GM12878 (cell line): Measurements from ENCODE around the gene KCNAB2. TPM values are rescaled to one million over a fixed set of nuclear protein-coding genes. Genes with fewer than 3 reads are reported as not detected.

Source experiments
- ATAC-seq: fragments of 200-7000 bp; cut with Tn5 transposase; 3 replicates; pipeline ENCODE4 v1.9.1; 2020; ENCODE audit warnings: mild to moderate bottlenecking, moderate library complexity
- BruUV-seq: library from RNA; stranded (reverse); fragments of 400-500 nt; replicated peaks from 2 replicates; lab custom pipeline; 2021; lab: Mats Ljungman, UMichigan
- CTCF ChIA-PET: fragments of 300-600 bp; sonication (Branson Sonifier 250); formaldehyde crosslinking; extraction: SDS; loops from one replicate; lab custom pipeline; 2021; ENCODE audit warnings: inconsistent platforms; lab: Yijun Ruan, JAX
- POLR2A ChIA-PET: fragments of 350-600 bp; formaldehyde crosslinking; extraction: SDS; loops from one replicate; lab custom pipeline; 2021; ENCODE audit warnings: inconsistent platforms; lab: Charles Lee
- RAD21 ChIA-PET: fragments of 300-600 bp; sonication (Branson Sonifier 250); formaldehyde crosslinking; loops from one replicate; lab custom pipeline; 2023; ENCODE audit warnings: antibody characterized with exemption; ENCODE audit not compliant: unreplicated experiment; lab: Charles Lee
- SMC1A ChIA-PET: fragments of 300-600 bp; sonication (Branson Sonifier 250); formaldehyde crosslinking; loops from one replicate; lab custom pipeline; 2023; ENCODE audit not compliant: unreplicated experiment, uncharacterized antibody; lab: Charles Lee
- DNase-seq: peaks from one replicate; pipeline ENCODE4 v3.0.0-alpha.2; 2011; ENCODE audit warnings: low read depth, low spot score
- FAIRE-seq: peaks from 3 replicates; lab custom pipeline; 2011; peaks lifted over from hg19 to GRCh38; lab: Jason Lieb, UNC
- H2AFZ ChIP-seq: 2 replicates; pipeline ENCODE4 v1.6.0; 2011; ENCODE audit warnings: low read depth, low read length, control low read depth; ENCODE audit not compliant: control insufficient read depth
- H3K27ac ChIP-seq: 2 replicates; pipeline ENCODE4 v1.5.1; 2011; ENCODE audit warnings: control low read depth; ENCODE audit not compliant: control insufficient read depth, insufficient read depth
- H3K27me3 ChIP-seq, 2 experiments: replicated peaks in 1 of 2; 2 replicates each; pipeline versions ENCODE4 v1.6.0 to v1.6.1; 2011; ENCODE audit warnings: low read length in 1 of 2; ENCODE audit not compliant: control insufficient read depth in 2 of 2, insufficient read depth in 2 of 2
- H3K36me3 ChIP-seq, 2 experiments: 2 replicates each; pipeline ENCODE4 v1.5.1; 2011; ENCODE audit warnings: low read length in 1 of 2; ENCODE audit not compliant: control insufficient read depth in 2 of 2, insufficient read depth in 2 of 2
- H3K4me1 ChIP-seq: 2 replicates; pipeline ENCODE4 v1.6.1; 2011; ENCODE audit warnings: mild to moderate bottlenecking, low read length, moderate library complexity, mixed read lengths; ENCODE audit not compliant: control insufficient read depth, insufficient read depth
- H3K4me2 ChIP-seq: 2 replicates; pipeline ENCODE4 v1.6.0; 2011; ENCODE audit warnings: control low read depth; ENCODE audit not compliant: control insufficient read depth, insufficient read depth
- H3K4me3 ChIP-seq: fragments of 200-600 bp; sonication (generic); 2 replicates; pipeline ENCODE4 v1.5.1; 2016
- H3K79me2 ChIP-seq: 2 replicates; pipeline ENCODE4 v1.6.0; 2011; ENCODE audit warnings: low read length; ENCODE audit not compliant: control insufficient read depth, insufficient read depth
- H3K9ac ChIP-seq: 2 replicates; pipeline ENCODE4 v1.8.0; 2011; ENCODE audit warnings: low read length, control low read depth, mixed read lengths; ENCODE audit not compliant: control insufficient read depth, insufficient read depth
- H3K9me3 ChIP-seq: replicated peaks from 3 replicates; pipeline ENCODE4 v1.5.1; 2011; ENCODE audit warnings: mild to moderate bottlenecking, low read length; ENCODE audit not compliant: control insufficient read depth, insufficient read depth
- H4K20me1 ChIP-seq: 2 replicates; pipeline ENCODE4 v1.6.0; 2011; ENCODE audit not compliant: control insufficient read depth, insufficient read depth
- CEBPB ChIP-seq, 2 experiments: fragments of 150-350 bp in 1 of 2; IDR thresholded peaks; 2 replicates each; pipeline ENCODE4 v1.6.1; 2012 to 2014; ENCODE audit warnings: low read depth in 2 of 2, low read length in 2 of 2, borderline replicate concordance in 1 of 2, inconsistent platforms in 1 of 2
- CHD1 ChIP-seq: IDR thresholded peaks from 2 replicates; pipeline ENCODE4 v1.6.1; 2012; ENCODE audit warnings: low read depth, low read length, improper control_type of control experiment
- CHD4 ChIP-seq: fragments of 200-600 bp; sonication (generic); IDR thresholded peaks from 2 replicates; pipeline ENCODE4 v1.6.1; 2016; ENCODE audit warnings: mild to moderate bottlenecking
- CTCF ChIP-seq, 3 experiments: IDR thresholded peaks in 2 of 3; conservative IDR thresholded peaks in 1 of 3; 2 replicates each; pipeline ENCODE4 v1.5.1; 2011; ENCODE audit warnings: low read depth in 3 of 3, low read length in 3 of 3, mild to moderate bottlenecking in 3 of 3, control low read depth in 2 of 3, moderate library complexity in 2 of 3, inconsistent platforms in 1 of 3, mixed read lengths in 1 of 3; ENCODE audit not compliant: control insufficient read depth in 2 of 3, insufficient read depth in 1 of 3; ENCODE audit errors: extremely low read depth in 1 of 3
- MYB ChIP-seq: fragments of 150-350 bp; IDR thresholded peaks from 2 replicates; pipeline ENCODE4 v1.6.1; 2014; ENCODE audit warnings: mild to moderate bottlenecking, low read depth, low read length, borderline replicate concordance
- POLR2A ChIP-seq: IDR thresholded peaks from 2 replicates; pipeline ENCODE4 v1.6.1; 2011; ENCODE audit warnings: low read depth, mild to moderate bottlenecking, low read length
- RUNX3 ChIP-seq: IDR thresholded peaks from 2 replicates; pipeline ENCODE4 v1.6.1; 2012; ENCODE audit warnings: low read length, inconsistent platforms
- SMARCA5 ChIP-seq: fragments of 450-650 bp; IDR thresholded peaks from 2 replicates; pipeline ENCODE4 v1.6.1; 2017; ENCODE audit warnings: mild to moderate bottlenecking
- SRF ChIP-seq, 2 experiments: IDR thresholded peaks; 2 replicates each; pipeline ENCODE4 v1.6.1; 2011; ENCODE audit warnings: low read depth in 2 of 2, low read length in 2 of 2, mild to moderate bottlenecking in 1 of 2, moderate library complexity in 1 of 2
- USF2 ChIP-seq: IDR thresholded peaks from 2 replicates; pipeline ENCODE4 v1.6.1; 2011; ENCODE audit warnings: low read depth, low read length, improper control_type of control experiment, borderline replicate concordance
- ZBED1 ChIP-seq: IDR thresholded peaks from 2 replicates; pipeline ENCODE4 v1.6.1; 2016; ENCODE audit warnings: borderline replicate concordance
- ZNF24 ChIP-seq: fragments of 450-650 bp; IDR thresholded peaks from 2 replicates; pipeline ENCODE4 v1.6.1; 2017; ENCODE audit warnings: antibody characterized with exemption, mild to moderate bottlenecking
- WGBS: methylation state at CpG from one replicate; pipeline ENCODE4 v1.1.6; 2016; ENCODE audit warnings: low lambda C conversion rate; ENCODE audit not compliant: insufficient replicate concordance, insufficient coverage; ENCODE audit errors: missing lambda C conversion rate; 5-methylcytosine and 5-hydroxymethylcytosine counted together
- in situ Hi-C: fragments of 300-500 bp; cut with MboI; formaldehyde crosslinking; loops from 9 replicates; pipeline ENCODE4 v1.14.3; 2018; ENCODE audit warnings: mixed read lengths
- intact Hi-C: fragments of 100-400 bp; cut with micrococcal nuclease; formaldehyde crosslinking; loops from one replicate; pipeline ENCODE4 v1.14.2; 2022; ENCODE audit not compliant: unreplicated experiment
- polyA plus RNA-seq, 11 experiments: library from polyadenylated mRNA; depleted of rRNA in 4 of 11; unstranded in 6 of 11; stranded (reverse) in 5 of 11; fragments of >200 nt; fragmentation: Nextera tagmentation in 4 of 11; fragmentation: Illumina TruSeq in 1 of 11; extraction: Ambion mirVana in 4 of 11; extraction: Trizol in 1 of 11; gene quantifications; 1 replicate in 1 of 11; 2 replicates in 10 of 11; pipeline versions ENCODE4 v1.2.1 to v1.2.3, GENCODE V29; 2011 to 2016; ENCODE audit warnings: inconsistent platforms in 2 of 11, missing spikeins in 2 of 11, low read depth in 1 of 11
- total RNA-seq, 4 experiments: library from RNA; depleted of rRNA in 3 of 4; stranded (reverse); fragments of >200 nt in 3 of 4; fragmentation: Illumina TruSeq in 1 of 4; extraction: Trizol in 1 of 4; gene quantifications; 2 replicates each; pipeline versions ENCODE4 v1.2.1 to v1.2.3, GENCODE V29; 2013 to 2021
- TF ChIP-seq, protein P1 (sequence below): fragments of 150-350 bp; IDR thresholded peaks from 2 replicates; pipeline ENCODE4 v1.6.1; 2014; ENCODE audit warnings: mild to moderate bottlenecking, low read depth, low read length
- TF ChIP-seq, protein P2 (sequence below): IDR thresholded peaks from 2 replicates; pipeline ENCODE4 v1.6.1; 2012; ENCODE audit warnings: improper control_type of control experiment, low read depth, low read length; ENCODE audit not compliant: insufficient replicate concordance

Gene KCNAB2
- total and polyA plus RNA-seq, 10 of the 15 experiments (the other 5 are each of a cell fraction or from before 2014, with no cell fraction given): 2.9 to 123 (median 62.4) TPM

GRCh38 chr1:6052543-6053205 lies 7.0 kb downstream of the KCNAB2 start:
- CTCF ChIA-PET: interaction anchor here (0.5 to 1.4 kb wide), 2 partner anchors 175 to 192 kb away, joined by 4 read pairs; no protein-coding TSS in a partner anchor
- no peak overlapping the region for H2AFZ ChIP-seq
- POLR2A ChIA-PET: no interaction called here
- no peak for FAIRE-seq
- no peak overlapping the region for H3K27ac ChIP-seq
- no peaks in the 10 kb centered on the region for H3K79me2 ChIP-seq
- intact Hi-C loops (no loop called here), in situ Hi-C loops (no loop called here)
- no peaks in the 10 kb centered on the region for H3K9me3 ChIP-seq
- no TSS peak for BruUV-seq
- no peak for DNase-seq
- no peaks in the 10 kb centered on the region for H3K4me1 ChIP-seq
- RAD21 ChIA-PET: no interaction called here
- ATAC-seq: peak; percentile 35; the same call in 1 of the 3 replicates
- H3K36me3 ChIP-seq: peaks cover 8 to 14% of the 10 kb centered on the region in 2 experiments; a peak in 3 of 4 replicates
- H4K20me1 ChIP-seq: no peaks in the 10 kb centered on the region; the same call in 1 of the 2 replicates
- no peaks in the 10 kb centered on the region for H3K27me3 ChIP-seq
- H3K9ac ChIP-seq: no peak overlapping the region
- no peak overlapping the region for H3K4me2 ChIP-seq
- H3K4me3 ChIP-seq: no peak overlapping the region
- WGBS: 85% methylated on average over 16 of the region's 16 CpGs
- SMC1A ChIA-PET: no interaction called here
- TF ChIP-seq SMARCA5 (no peak), ZNF24 (no peak), ZBED1 (no peak), CHD1 (no peak), CHD4 (no peak), USF2 (no peak), MYB (no peak), SRF (IDR thresholded peaks at IDR 0.05; ENCODE audit: low read depth in 2 of 2, low read length in 2 of 2) (no peak), RUNX3 (no peak), CEBPB (IDR thresholded peaks at IDR 0.05; ENCODE audit: borderline replicate concordance in 1 of 2, low read depth in 2 of 2, low read length in 2 of 2) (no peak), CTCF (IDR thresholded peaks at IDR 0.05 in 2 of 3, conservative IDR thresholded peaks at IDR 0.05 in 1 of 3; ENCODE audit: control insufficient read depth in 2 of 3, extremely low read depth in 1 of 3, insufficient read depth in 1 of 3, low read depth in 3 of 3, low read length in 3 of 3) (peak; percentile 27 to 39 (median 34); a peak in 5 of 6 replicates), POLR2A (no peak)
- TF ChIP-seq, protein P1, sequence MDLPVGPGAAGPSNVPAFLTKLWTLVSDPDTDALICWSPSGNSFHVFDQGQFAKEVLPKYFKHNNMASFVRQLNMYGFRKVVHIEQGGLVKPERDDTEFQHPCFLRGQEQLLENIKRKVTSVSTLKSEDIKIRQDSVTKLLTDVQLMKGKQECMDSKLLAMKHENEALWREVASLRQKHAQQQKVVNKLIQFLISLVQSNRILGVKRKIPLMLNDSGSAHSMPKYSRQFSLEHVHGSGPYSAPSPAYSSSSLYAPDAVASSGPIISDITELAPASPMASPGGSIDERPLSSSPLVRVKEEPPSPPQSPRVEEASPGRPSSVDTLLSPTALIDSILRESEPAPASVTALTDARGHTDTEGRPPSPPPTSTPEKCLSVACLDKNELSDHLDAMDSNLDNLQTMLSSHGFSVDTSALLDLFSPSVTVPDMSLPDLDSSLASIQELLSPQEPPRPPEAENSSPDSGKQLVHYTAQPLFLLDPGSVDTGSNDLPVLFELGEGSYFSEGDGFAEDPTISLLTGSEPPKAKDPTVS: no peak
- TF ChIP-seq, protein P2, sequence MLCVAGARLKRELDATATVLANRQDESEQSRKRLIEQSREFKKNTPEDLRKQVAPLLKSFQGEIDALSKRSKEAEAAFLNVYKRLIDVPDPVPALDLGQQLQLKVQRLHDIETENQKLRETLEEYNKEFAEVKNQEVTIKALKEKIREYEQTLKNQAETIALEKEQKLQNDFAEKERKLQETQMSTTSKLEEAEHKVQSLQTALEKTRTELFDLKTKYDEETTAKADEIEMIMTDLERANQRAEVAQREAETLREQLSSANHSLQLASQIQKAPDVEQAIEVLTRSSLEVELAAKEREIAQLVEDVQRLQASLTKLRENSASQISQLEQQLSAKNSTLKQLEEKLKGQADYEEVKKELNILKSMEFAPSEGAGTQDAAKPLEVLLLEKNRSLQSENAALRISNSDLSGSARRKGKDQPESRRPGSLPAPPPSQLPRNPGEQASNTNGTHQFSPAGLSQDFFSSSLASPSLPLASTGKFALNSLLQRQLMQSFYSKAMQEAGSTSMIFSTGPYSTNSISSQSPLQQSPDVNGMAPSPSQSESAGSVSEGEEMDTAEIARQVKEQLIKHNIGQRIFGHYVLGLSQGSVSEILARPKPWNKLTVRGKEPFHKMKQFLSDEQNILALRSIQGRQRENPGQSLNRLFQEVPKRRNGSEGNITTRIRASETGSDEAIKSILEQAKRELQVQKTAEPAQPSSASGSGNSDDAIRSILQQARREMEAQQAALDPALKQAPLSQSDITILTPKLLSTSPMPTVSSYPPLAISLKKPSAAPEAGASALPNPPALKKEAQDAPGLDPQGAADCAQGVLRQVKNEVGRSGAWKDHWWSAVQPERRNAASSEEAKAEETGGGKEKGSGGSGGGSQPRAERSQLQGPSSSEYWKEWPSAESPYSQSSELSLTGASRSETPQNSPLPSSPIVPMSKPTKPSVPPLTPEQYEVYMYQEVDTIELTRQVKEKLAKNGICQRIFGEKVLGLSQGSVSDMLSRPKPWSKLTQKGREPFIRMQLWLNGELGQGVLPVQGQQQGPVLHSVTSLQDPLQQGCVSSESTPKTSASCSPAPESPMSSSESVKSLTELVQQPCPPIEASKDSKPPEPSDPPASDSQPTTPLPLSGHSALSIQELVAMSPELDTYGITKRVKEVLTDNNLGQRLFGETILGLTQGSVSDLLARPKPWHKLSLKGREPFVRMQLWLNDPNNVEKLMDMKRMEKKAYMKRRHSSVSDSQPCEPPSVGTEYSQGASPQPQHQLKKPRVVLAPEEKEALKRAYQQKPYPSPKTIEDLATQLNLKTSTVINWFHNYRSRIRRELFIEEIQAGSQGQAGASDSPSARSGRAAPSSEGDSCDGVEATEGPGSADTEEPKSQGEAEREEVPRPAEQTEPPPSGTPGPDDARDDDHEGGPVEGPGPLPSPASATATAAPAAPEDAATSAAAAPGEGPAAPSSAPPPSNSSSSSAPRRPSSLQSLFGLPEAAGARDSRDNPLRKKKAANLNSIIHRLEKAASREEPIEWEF: no peak
